ENCODE measurements around the gene RIMBP2.

Gene RIMBP2

GRCh38 chr12:130563323-130563722, 152.8 kb downstream of the RIMBP2 start:
- in situ Hi-C loops (cut with HindIII; ENCODE audit: low pct_unique_long_range_greater_than_20kb, low sequenced_read_pairs), result no loop called here
- DNase-seq (ENCODE audit: low read depth in 1 of 2, low spot score in 1 of 2), result no peak
- no peak for TF ChIP-seq JUND (IDR thresholded peaks at IDR 0.05; ENCODE audit: low read depth)

- DNase-seq (ENCODE audit: low read depth in 1 of 2, low spot score in 1 of 2), result no peak
- TF ChIP-seq JUND (IDR thresholded peaks at IDR 0.05; ENCODE audit: low read depth), result no peak
- in situ Hi-C loops (cut with HindIII; ENCODE audit: low pct_unique_long_range_greater_than_20kb, low sequenced_read_pairs), result no loop called here
Measured at GRCh38 chr12:130562716-130563115, 153.4 kb downstream of the RIMBP2 start.

DNA sequence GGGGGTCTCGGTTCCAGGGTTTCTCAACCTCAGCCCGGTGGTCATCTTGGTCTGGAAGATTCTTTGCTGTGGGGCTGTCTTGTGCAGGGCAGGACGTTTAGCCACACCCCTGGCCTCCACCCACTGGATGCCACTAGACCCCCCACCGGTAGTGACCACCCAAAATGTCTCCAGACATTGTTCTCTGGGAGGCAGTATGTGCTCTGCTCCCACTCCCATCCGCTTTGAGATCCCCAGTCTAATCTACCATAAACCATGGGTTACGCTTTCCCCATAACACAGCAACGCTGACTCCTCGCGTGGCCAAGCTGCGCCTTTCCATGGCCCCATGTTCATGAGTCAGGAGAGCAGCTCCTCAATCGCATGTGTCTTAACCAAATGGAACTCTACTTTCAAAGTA, 155.8 kb downstream of the RIMBP2 start:
- in situ Hi-C loops (cut with HindIII; ENCODE audit: low pct_unique_long_range_greater_than_20kb, low sequenced_read_pairs), result no loop called here
- no peak for TF ChIP-seq JUND (IDR thresholded peaks at IDR 0.05; ENCODE audit: low read depth)
- no peak for DNase-seq (ENCODE audit: low read depth in 1 of 2, low spot score in 1 of 2)

- no peak for TF ChIP-seq JUND (IDR thresholded peaks at IDR 0.05; ENCODE audit: low read depth)
- in situ Hi-C loops (cut with HindIII; ENCODE audit: low pct_unique_long_range_greater_than_20kb, low sequenced_read_pairs), result no loop called here
- DNase-seq (ENCODE audit: low read depth in 1 of 2, low spot score in 1 of 2), result no peak
Measured at GRCh38 chr12:130559806-130560205, 156.3 kb downstream of the RIMBP2 start.

DNA sequence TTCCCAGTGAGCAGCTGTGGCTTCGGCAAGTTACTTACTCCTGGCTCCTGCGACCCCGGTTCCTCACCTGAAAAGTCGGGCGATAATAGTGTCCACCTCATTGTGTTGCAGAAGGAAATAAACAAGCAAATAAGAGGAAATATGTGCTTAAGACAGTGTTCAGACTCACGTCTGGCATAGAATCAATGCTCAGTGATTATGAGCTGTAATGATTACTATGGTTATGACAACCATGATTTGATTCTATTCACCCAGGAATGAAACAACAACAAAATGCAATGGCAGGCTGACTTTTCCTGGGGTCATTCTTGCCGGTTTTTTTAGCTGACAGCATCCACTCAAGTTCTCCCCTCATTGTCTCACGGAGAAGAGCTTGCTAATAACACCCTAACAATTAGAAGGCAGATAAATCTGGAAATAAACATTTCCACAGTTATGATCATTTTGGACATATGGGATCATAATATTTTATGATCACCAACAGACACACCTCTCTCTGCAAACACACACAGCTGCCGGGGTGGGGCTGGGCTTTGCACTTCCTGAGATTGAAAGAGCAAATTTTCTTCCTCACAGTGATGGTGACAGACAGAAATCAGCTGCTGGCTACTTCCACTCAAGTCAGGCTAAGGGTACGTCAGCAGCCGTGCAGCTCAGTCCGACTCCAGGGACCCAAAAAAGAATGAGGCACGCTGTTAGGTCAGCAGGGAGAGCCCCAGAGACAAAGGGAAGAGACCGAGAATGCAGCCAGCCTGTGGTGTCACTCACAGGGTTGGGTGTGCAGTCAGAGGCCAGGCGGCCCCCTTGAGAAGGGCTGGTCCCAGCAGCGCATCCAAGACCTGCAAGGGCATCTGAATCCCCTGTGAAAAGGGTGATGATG, 158.0 kb downstream of the RIMBP2 start:
- no peak for TF ChIP-seq JUND (IDR thresholded peaks at IDR 0.05; ENCODE audit: low read depth)
- no peak for DNase-seq (ENCODE audit: low read depth in 1 of 2, low spot score in 1 of 2)
- in situ Hi-C loops (cut with HindIII; ENCODE audit: low pct_unique_long_range_greater_than_20kb, low sequenced_read_pairs), result no loop called here

- no peak for DNase-seq (ENCODE audit: low read depth in 1 of 2, low spot score in 1 of 2)
- in situ Hi-C loops (cut with HindIII; ENCODE audit: low pct_unique_long_range_greater_than_20kb, low sequenced_read_pairs), result no loop called here
- TF ChIP-seq JUND (IDR thresholded peaks at IDR 0.05; ENCODE audit: low read depth), result no peak
Measured at GRCh38 chr12:130557201-130557600, 158.9 kb downstream of the RIMBP2 start.

- no peak for TF ChIP-seq JUND (IDR thresholded peaks at IDR 0.05; ENCODE audit: low read depth)
- in situ Hi-C loops (cut with HindIII; ENCODE audit: low pct_unique_long_range_greater_than_20kb, low sequenced_read_pairs), result no loop called here
- DNase-seq (ENCODE audit: low read depth in 1 of 2, low spot score in 1 of 2), result no peak
Measured at GRCh38 chr12:130556486-130557055, 159.5 kb downstream of the RIMBP2 start.

- DNase-seq (ENCODE audit: low read depth in 1 of 2, low spot score in 1 of 2), result no peak
- TF ChIP-seq JUND (IDR thresholded peaks at IDR 0.05; ENCODE audit: low read depth), result no peak
- in situ Hi-C loops (cut with HindIII; ENCODE audit: low pct_unique_long_range_greater_than_20kb, low sequenced_read_pairs), result no loop called here
Measured at GRCh38 chr12:130555628-130556485, 160.2 kb downstream of the RIMBP2 start.

- in situ Hi-C loops (cut with HindIII; ENCODE audit: low pct_unique_long_range_greater_than_20kb, low sequenced_read_pairs), result no loop called here
- no peak for TF ChIP-seq JUND (IDR thresholded peaks at IDR 0.05; ENCODE audit: low read depth)
- no peak for DNase-seq (ENCODE audit: low read depth in 1 of 2, low spot score in 1 of 2)
Measured at GRCh38 chr12:130555221-130555620, 160.9 kb downstream of the RIMBP2 start.

- in situ Hi-C loops (cut with HindIII; ENCODE audit: low pct_unique_long_range_greater_than_20kb, low sequenced_read_pairs), result no loop called here
- TF ChIP-seq JUND (IDR thresholded peaks at IDR 0.05; ENCODE audit: low read depth), result no peak
- DNase-seq (ENCODE audit: low read depth in 1 of 2, low spot score in 1 of 2), result peak in 1 of 2 experiments; percentile 46
Measured at GRCh38 chr12:130552483-130552996, 163.6 kb downstream of the RIMBP2 start.

DNA sequence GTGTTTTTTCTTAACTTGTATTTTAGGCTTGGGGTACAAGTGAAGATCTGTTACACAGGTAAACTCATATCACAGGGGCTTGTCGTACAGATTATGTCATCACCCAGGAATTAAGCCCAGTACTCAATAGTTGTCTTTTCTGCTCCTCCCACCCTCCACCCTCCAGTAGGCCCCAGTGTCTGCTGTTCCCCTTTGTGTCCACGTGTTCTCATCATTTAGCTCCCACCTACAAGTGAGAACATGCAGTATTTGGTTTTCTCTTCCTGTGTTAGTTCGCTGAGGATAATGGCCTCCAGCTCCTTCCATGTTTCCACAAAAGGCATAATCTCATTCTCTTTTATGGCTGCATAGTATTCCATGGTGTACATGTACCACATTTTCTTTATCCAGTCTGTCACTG, 166.7 kb downstream of the RIMBP2 start:
- no peak for DNase-seq (ENCODE audit: low read depth in 1 of 2, low spot score in 1 of 2)
- in situ Hi-C loops (cut with HindIII; ENCODE audit: low pct_unique_long_range_greater_than_20kb, low sequenced_read_pairs), result no loop called here
- TF ChIP-seq JUND (IDR thresholded peaks at IDR 0.05; ENCODE audit: low read depth), result no peak

DNA sequence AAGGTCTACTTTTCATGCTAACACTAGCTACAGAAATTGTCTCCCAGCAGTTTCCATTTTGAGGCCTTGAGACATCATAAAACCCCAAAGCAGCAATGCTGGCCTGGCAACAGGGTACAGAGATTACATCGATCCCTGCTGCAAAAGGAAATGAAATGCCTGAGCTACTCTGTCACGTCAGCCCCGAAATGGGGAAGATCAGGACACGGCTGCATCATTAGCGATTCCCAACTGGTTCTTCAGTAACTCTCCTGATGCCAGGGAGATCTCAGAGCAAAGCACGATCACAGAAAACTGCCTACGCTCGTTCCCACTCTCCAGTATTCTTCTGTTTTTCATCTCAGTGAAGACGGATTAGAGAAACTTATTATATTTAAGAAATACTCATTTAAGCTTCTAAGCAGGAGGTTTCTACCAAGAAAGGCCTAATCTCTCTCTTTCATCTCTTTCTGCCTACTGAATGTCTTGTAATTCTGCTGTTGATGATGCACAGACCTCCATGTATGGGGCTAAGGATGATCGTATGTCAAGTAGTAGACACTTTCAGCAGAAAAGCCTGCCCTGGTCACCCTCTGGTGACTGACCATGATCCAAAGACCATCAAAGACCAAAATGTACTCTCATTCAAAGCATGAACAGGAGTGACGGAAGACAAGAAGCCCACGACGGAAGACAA, 168.5 kb downstream of the RIMBP2 start:
- no peak for TF ChIP-seq JUND (IDR thresholded peaks at IDR 0.05; ENCODE audit: low read depth)
- in situ Hi-C loops (cut with HindIII; ENCODE audit: low pct_unique_long_range_greater_than_20kb, low sequenced_read_pairs), result no loop called here

More for the DNA sequence above, 168.5 kb downstream of the RIMBP2 start:
- DNase-seq (ENCODE audit: low read depth in 1 of 2, low spot score in 1 of 2), result no peak

Data from T47D (cell line).